Activated CD4-positive, alpha-beta T cell treated with anti-CD3 and anti-CD28 coated beads, Interleukin-2, amount 10 ng/mL, durations not matched to agents 7 days and 5 days (primary cell): ENCODE measurements around the gene MEIOSIN. TPM values are rescaled to one million over a fixed set of nuclear protein-coding genes. Genes with fewer than 3 reads are reported as not detected.

Experiments used
- CTCF ChIA-PET: fragments of 350-600 bp; sonication (Branson Sonifier 250); formaldehyde crosslinking; loops from one replicate; lab custom pipeline; 2021; ENCODE audit warnings: antibody characterized with exemption; lab: Charles Lee
- POLR2A ChIA-PET: fragments of 350-600 bp; sonication (Branson Sonifier 250); formaldehyde crosslinking; loops from one replicate; lab custom pipeline; 2021; ENCODE audit warnings: antibody characterized with exemption; lab: Charles Lee
- DNase-seq: peaks from one replicate; pipeline ENCODE4 v3.0.0-alpha.2; 2020
- H3K27ac Mint-ChIP-seq: one replicate; pipeline ENCODE4 v1.8.0; 2021; ENCODE audit warnings: mild to moderate bottlenecking, moderate library complexity, mixed read lengths
- H3K27me3 Mint-ChIP-seq: one replicate; pipeline ENCODE4 v1.8.0; 2021; ENCODE audit warnings: mixed read lengths
- H3K36me3 Mint-ChIP-seq: one replicate; pipeline ENCODE4 v1.8.0; 2021; ENCODE audit warnings: low read depth, mixed read lengths
- H3K4me1 Mint-ChIP-seq: one replicate; pipeline ENCODE4 v1.8.0; 2021; ENCODE audit warnings: mixed read lengths
- H3K4me3 Mint-ChIP-seq: one replicate; pipeline ENCODE4 v1.8.0; 2021; ENCODE audit warnings: mild to moderate bottlenecking, moderate library complexity, mixed read lengths
- H3K9me3 Mint-ChIP-seq: one replicate; pipeline ENCODE4 v1.8.0; 2021; ENCODE audit warnings: mixed read lengths
- total RNA-seq, 2 experiments: library from RNA; stranded (reverse); gene quantifications; one replicate each; pipeline ENCODE4 v1.2.3, GENCODE V29; 2021

Gene MEIOSIN
- total RNA-seq, 2 experiments from 2014 or later: not detected

DNA sequence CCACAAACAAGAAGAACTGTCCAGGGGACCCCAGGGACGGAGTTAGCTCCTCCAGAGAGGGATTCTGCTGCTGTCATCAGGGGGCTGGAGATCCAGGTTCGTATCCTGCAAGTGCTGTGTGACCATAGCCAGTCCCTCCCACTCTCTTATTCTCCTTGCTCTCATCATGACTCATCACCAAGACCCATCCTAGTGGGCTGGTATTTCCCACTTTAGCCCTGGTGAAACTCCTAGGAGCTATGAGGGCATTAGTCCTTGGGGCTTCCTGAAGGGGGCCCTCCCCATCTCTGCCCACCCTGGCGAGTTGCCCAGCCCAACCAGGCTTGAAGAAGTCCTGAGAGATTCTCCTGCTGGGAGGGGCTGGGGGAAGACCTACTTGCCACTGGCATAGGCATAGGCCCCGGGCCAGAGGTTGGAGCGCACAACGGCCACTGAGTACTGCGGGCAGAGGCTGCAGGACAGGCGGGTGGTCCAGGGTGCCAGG, 66.9 kb downstream of the MEIOSIN start:
- ChIA-PET POLR2A (interaction anchor here (0.7 kb wide), 1 partner anchor 79 kb away, joined by 3 read pairs; no protein-coding TSS in a partner anchor), CTCF (interaction anchor here (0.6 to 5.1 kb wide), 10 partner anchors 9 to 65 kb away, joined by 3 to 45 read pairs (median 6); partner anchors contain the start of gene SIX5)
- H3K4me3 Mint-ChIP-seq: no peak overlapping the region
- peaks cover 44% of the 10 kb centered on the region for H3K27me3 Mint-ChIP-seq
- H3K27ac Mint-ChIP-seq: no peak overlapping the region
- peaks cover 6% of the 10 kb centered on the region for H3K4me1 Mint-ChIP-seq
- no peaks in the 10 kb centered on the region for H3K9me3 Mint-ChIP-seq
- H3K36me3 Mint-ChIP-seq: no peaks in the 10 kb centered on the region
- no peak for DNase-seq

DNA sequence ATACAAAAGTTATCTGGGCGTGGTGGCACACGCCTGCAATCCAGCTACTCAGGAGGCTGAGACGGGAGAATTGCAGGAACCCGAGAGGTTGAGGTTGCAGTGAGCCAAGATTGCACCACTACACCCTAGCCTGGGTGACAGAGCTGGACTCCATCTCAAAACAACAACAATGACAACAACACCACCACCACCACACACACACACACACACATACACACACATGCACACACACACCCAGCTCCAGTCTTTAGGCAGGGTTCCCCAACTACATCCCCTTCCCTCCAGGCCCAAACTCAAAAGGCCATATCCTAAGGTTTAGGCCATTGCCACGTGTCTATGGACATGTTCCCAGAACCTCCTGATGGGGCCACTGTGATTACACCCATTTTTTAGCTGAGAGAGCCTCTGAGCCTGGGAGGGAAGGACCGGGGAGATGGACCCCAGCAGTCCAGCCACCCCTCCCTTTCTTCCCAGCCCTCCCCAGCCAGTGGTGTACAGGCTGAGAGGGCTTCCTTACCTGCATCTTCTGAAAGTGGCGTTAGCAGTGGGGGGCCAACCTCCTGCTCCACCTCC, 68.5 kb downstream of the MEIOSIN start:
- H3K27ac Mint-ChIP-seq: no peak overlapping the region
- POLR2A ChIA-PET: no interaction called here
- H3K36me3 Mint-ChIP-seq: no peaks in the 10 kb centered on the region
- peaks cover 6% of the 10 kb centered on the region for H3K4me1 Mint-ChIP-seq
- H3K9me3 Mint-ChIP-seq: no peaks in the 10 kb centered on the region
- DNase-seq: no peak
- H3K27me3 Mint-ChIP-seq: peaks cover 37% of the 10 kb centered on the region
- CTCF ChIA-PET: interaction anchor here (0.8 to 5.1 kb wide), 5 partner anchors 15 to 32 kb away, joined by 3 to 45 read pairs (median 5); partner anchors contain the start of gene SIX5
- H3K4me3 Mint-ChIP-seq: no peak overlapping the region

GRCh38 chr19:45804140-45804958, 71.1 kb downstream of the MEIOSIN start:
- no peak overlapping the region for H3K4me3 Mint-ChIP-seq
- peaks cover 25% of the 10 kb centered on the region for H3K27me3 Mint-ChIP-seq
- H3K27ac Mint-ChIP-seq: no peak overlapping the region
- H3K9me3 Mint-ChIP-seq: no peaks in the 10 kb centered on the region
- ChIA-PET CTCF (interaction anchor here (0.9 to 3.8 kb wide), 4 partner anchors 11 to 35 kb away, joined by 5 to 25 read pairs (median 11); partner anchors contain the start of genes DMWD and SIX5), POLR2A (no interaction called here)
- H3K4me1 Mint-ChIP-seq: peaks cover 1% of the 10 kb centered on the region
- no peak for DNase-seq
- no peaks in the 10 kb centered on the region for H3K36me3 Mint-ChIP-seq

GRCh38 chr19:45804959-45805230, 71.7 kb downstream of the MEIOSIN start:
- Mint-ChIP-seq H3K9me3 (no peaks in the 10 kb centered on the region), H3K4me3 (no peak overlapping the region), H3K27me3 (peaks cover 23% of the 10 kb centered on the region), H3K27ac (no peak overlapping the region), H3K4me1 (peaks cover 6% of the 10 kb centered on the region), H3K36me3 (no peaks in the 10 kb centered on the region)
- DNase-seq: no peak
- ChIA-PET POLR2A (no interaction called here), CTCF (interaction anchor here (0.9 to 3.8 kb wide), 3 partner anchors 12 to 35 kb away, joined by 5 to 25 read pairs (median 6); partner anchors contain the start of genes DMWD and SIX5)

GRCh38 chr19:45805719-45806118, 72.5 kb downstream of the MEIOSIN start:
- no peak overlapping the region for H3K27ac Mint-ChIP-seq
- ChIA-PET POLR2A (no interaction called here), CTCF (interaction anchor here (0.9 to 3.8 kb wide), 3 partner anchors 11 to 36 kb away, joined by 5 to 25 read pairs (median 6); partner anchors contain the start of genes DMWD and SIX5)
- H3K9me3 Mint-ChIP-seq: no peaks in the 10 kb centered on the region
- DNase-seq: no peak
- peaks cover 16% of the 10 kb centered on the region for H3K27me3 Mint-ChIP-seq
- H3K4me1 Mint-ChIP-seq: peaks cover 11% of the 10 kb centered on the region
- H3K4me3 Mint-ChIP-seq: no peak overlapping the region
- no peaks in the 10 kb centered on the region for H3K36me3 Mint-ChIP-seq

- H3K36me3 Mint-ChIP-seq: no peaks in the 10 kb centered on the region
- H3K4me3 Mint-ChIP-seq: no peak overlapping the region
- H3K27ac Mint-ChIP-seq: no peak overlapping the region
- no peak for DNase-seq
- POLR2A ChIA-PET: no interaction called here
- H3K27me3 Mint-ChIP-seq: peaks cover 7% of the 10 kb centered on the region
- no peaks in the 10 kb centered on the region for H3K9me3 Mint-ChIP-seq
- peaks cover 11% of the 10 kb centered on the region for H3K4me1 Mint-ChIP-seq
- CTCF ChIA-PET: interaction anchor here (1.2 to 2.4 kb wide), 3 partner anchors 11 to 41 kb away, joined by 3 to 11 read pairs (median 3); partner anchors contain the start of gene SIX5
These were observed 76.5 kb downstream of the MEIOSIN start for GRCh38 chr19:45809643-45810159.

DNA sequence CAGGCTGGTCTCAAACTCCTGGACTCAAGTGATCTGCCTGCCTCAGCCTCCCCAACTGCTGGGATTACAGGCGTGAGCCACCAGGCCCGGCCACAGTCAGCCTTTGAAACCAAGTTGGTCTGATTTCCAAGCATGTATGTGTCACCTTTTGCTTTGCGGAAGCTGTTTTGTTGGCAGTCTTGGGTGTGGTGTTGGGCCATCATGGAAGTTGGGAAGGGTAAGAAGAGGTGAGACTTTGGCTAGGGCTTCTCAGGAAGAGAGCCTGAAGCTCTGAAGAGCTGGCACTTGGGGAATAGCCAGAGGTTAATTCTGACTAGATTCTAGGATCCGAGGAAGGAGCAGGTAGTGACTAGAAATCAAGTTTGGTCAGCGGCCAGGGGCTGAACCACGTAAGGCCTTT, 79.1 kb downstream of the MEIOSIN start:
- no peak overlapping the region for H3K27ac Mint-ChIP-seq
- no peaks in the 10 kb centered on the region for H3K9me3 Mint-ChIP-seq
- DNase-seq: no peak
- CTCF ChIA-PET: interaction anchor here (1.6 to 3.0 kb wide), 3 partner anchors 13 to 52 kb away, joined by 3 to 14 read pairs (median 6); partner anchors contain the start of gene FOXA3
- no peak overlapping the region for H3K4me3 Mint-ChIP-seq
- H3K4me1 Mint-ChIP-seq: peaks cover 14% of the 10 kb centered on the region
- H3K36me3 Mint-ChIP-seq: no peaks in the 10 kb centered on the region
- POLR2A ChIA-PET: interaction anchor here (0.6 kb wide), 1 partner anchor 769 kb away, joined by 4 read pairs; no protein-coding TSS in a partner anchor
- no peaks in the 10 kb centered on the region for H3K27me3 Mint-ChIP-seq

Other genes with a start within 250 kb of the MEIOSIN start
- 1 to 10 TPM; 1.8 to 2.0 TPM for gene RTN2, start 236.4 kb upstream of the MEIOSIN start, total RNA-seq
- 1 to 10 TPM in 1 of 2 experiments, under 1 TPM in 1; 0.82 to 1.1 TPM for gene PPM1N, start 235.0 kb upstream of the MEIOSIN start, total RNA-seq
- 100 to 1,000 TPM; 143 to 157 TPM for gene VASP, start 226.0 kb upstream of the MEIOSIN start, total RNA-seq
- 10 to 100 TPM; 12.6 to 13.4 TPM for gene OPA3, start 148.6 kb upstream of the MEIOSIN start, total RNA-seq
- gene GPR4, start 131.2 kb upstream of the MEIOSIN start, total RNA-seq: not detected
- 10 to 100 TPM; 80.7 to 87.3 TPM for gene EML2, start 94.0 kb upstream of the MEIOSIN start, total RNA-seq
- gene GIPR, start 65.2 kb upstream of the MEIOSIN start, total RNA-seq: 1 to 10 TPM; 1.3 to 1.4 TPM
- 100 to 1,000 TPM; 485 to 566 TPM for gene SNRPD2, start 41.5 kb upstream of the MEIOSIN start, total RNA-seq
- 1 to 10 TPM; 6.1 to 7.3 TPM for gene QPCTL, start 40.8 kb upstream of the MEIOSIN start, total RNA-seq
- gene FBXO46, start 2.5 kb upstream of the MEIOSIN start, total RNA-seq: 10 to 100 TPM; 38.5 to 40.0 TPM
- under 1 TPM; 0.64 to 0.85 TPM for gene SIX5, start 35.8 kb downstream of the MEIOSIN start, total RNA-seq
- gene DMPK, start 49.1 kb downstream of the MEIOSIN start, total RNA-seq: 10 to 100 TPM; 24.1 to 24.4 TPM
- gene DMWD, start 59.4 kb downstream of the MEIOSIN start, total RNA-seq: 10 to 100 TPM; 35.0 to 37.8 TPM
- under 1 TPM; 0.42 to 0.57 TPM for gene RSPH6A, start 81.9 kb downstream of the MEIOSIN start, total RNA-seq
- 10 to 100 TPM; 91.0 to 98.0 TPM for gene SYMPK, start 129.7 kb downstream of the MEIOSIN start, total RNA-seq
- not detected for gene FOXA3, start 130.9 kb downstream of the MEIOSIN start, total RNA-seq
- gene IRF2BP1, start 152.7 kb downstream of the MEIOSIN start, total RNA-seq: 10 to 100 TPM; 17.5 to 19.1 TPM
- gene MYPOP, start 169.2 kb downstream of the MEIOSIN start, total RNA-seq: 10 to 100 TPM in 1 of 2 experiments, 1 to 10 TPM in 1; 9.7 to 11.4 TPM
- not detected for gene NANOS2, start 181.3 kb downstream of the MEIOSIN start, total RNA-seq
- under 1 TPM; 0.04 to 0.10 TPM for gene NOVA2, start 240.4 kb downstream of the MEIOSIN start, total RNA-seq